NAMALWA (cell line): Measurements from ENCODE around the gene LRRC23.
A peak's percentile ranks its signal among the peaks of the same experiment; 100 is the strongest.

Experiments used
- DNase-seq: peaks from one replicate; pipeline ENCODE4 v3.0.0-alpha.2; 2015; ENCODE audit warnings: low spot score

LRRC23 gene

GRCh38 chr12:6943722-6944380 is 39.2 kb downstream of the LRRC23 start, which contains the start of the genes C12orf57 and RNU7-1:
TSS of gene C12orf57 (plus strand) at chr12:6944022. CDS start at chr12:6944122, 100 bp downstream.
TSS of gene RNU7-1 (plus strand) at chr12:6943816.
- DNase-seq, result no peak

- peak; percentile 99 for DNase-seq
Measured at GRCh38 chr12:6944381-6945186, 40.0 kb downstream of the LRRC23 start.

- no peak for DNase-seq
Measured at GRCh38 chr12:6945613-6946012, 41.0 kb downstream of the LRRC23 start.

- peak; percentile 71 for DNase-seq
Measured at GRCh38 chr12:6946033-6946919, 41.7 kb downstream of the LRRC23 start.

GRCh38 chr12:6946920-6947374 is 42.3 kb downstream of the LRRC23 start:
- no peak for DNase-seq

GRCh38 chr12:6947615-6948014 is 43.0 kb downstream of the LRRC23 start:
- no peak for DNase-seq

DNA sequence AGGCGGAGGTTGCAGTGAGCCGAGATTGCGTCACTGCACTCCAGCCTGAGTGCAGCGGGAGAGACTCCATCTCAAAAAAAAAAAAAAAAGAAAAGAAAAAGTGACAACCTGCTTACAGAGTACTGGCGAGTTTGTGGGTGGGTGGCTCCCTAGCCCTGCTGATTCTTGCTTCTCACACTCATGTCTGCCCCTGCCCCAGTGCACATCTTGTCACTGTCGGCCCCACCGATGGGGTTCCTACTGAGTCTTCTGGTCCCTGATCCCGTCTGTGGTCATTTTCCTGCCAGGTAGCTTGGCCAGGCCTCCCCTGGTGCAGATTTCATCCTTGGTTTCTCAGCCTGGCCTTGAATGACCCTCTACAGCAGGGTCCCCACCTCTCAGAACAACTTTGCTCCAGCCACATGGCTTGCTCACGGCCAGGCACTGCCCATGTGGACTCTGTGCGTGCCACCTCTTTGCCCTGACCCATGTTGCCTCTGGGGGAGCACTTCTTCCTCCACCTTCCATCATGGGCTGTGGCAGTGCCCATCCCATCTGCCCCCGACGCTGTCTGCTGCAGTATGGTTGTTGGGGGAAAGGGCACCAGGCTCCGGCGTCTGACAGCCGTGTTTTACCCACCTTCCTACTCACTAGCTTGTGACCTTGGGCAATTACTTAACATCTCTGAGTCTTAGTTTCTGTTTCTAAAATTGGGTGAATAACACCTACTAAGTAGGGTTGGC is 44.4 kb downstream of the LRRC23 start:
- peak; percentile 51 for DNase-seq

DNA sequence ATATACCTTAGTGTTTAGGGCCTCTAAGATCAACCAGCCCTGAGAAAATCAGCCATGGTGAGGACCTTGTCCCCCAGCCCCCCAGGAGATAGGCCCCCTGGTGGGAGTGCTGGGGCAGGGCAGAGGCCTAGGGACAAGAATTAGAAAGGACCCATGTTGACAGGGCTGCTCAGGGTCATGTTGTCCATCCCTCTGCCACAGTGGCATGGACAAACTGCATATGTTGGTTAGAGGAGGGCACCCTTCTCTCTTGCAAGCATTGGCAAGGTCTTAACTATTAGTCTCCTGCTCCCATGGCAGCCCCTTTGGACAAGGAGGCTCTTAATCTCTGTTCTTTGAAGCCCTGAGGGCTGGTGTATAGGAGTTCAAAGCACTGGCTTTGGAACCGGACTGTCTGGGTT is 45.8 kb downstream of the LRRC23 start:
- DNase-seq, result peak; percentile 72

GRCh38 chr12:6950811-6951540 is 46.4 kb downstream of the LRRC23 start, which contains the start of gene PTPN6:
TSS of gene PTPN6 (plus strand) at chr12:6951356. CDS start at chr12:6951513, 157 bp downstream.
- peak; percentile 73 for DNase-seq

GRCh38 chr12:6951551-6952120 is 47.0 kb downstream of the LRRC23 start:
- no peak for DNase-seq

DNA sequence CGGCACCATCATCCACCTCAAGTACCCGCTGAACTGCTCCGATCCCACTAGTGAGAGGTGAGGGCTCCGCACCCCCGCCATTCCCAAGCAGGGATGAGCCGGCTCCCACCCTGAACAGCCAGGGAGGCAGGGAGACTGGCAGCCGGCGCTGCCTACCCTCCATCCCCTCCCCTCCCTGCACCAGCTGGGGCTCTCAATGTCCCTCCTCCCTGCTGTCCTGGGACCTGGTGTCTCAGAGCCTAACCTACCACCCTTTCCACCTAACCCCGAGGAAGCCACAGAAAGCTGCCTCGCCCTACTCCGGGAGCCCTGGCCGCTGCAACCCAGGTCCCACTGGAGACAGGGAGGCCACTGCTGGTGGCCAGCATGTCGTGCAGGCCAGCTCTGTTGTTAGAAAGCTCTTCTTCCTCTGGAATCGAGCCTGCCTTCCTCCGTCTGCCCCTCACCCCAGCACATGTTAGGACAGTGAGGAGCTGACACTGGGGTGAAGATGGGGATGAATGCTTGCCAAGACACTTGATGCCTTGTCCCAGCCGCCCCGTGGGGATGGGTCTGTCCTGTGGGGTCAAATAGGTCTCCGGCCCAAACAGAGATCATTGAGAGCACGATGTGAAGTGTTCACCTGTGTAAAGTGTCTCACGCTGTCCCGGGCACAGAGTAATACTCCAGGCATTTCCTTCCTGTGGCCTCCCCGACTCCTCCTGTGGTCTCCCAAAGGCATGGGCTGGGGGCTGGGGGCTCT is 47.7 kb downstream of the LRRC23 start:
- DNase-seq, result no peak

DNA sequence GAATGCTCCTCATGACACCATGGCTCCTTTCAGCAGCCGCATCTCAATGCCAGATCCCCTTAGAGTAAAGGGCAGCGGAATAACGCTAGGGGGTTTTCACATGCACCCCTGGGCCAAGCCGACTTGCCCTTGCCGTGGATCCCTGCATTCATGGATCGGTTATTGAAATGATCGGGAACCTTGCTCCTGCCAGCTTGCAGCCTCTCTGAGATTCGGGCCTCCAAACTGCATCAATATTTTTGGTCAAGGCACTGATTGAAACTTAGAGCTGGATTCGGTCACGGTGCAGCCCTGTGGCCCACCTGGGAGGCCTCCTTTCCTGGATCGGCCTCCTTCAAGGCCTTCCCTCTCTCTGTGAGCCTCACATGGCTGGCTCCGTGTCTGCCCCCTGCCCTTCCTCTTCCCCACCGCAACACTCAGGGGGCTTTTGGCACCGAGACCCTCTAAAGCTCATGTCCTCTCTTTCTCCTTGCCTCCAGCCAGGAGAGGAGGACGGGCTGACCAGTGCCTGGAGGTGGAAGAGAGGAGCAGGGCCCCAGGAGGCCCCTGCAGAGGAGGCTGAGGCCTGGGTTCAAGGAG is 48.3 kb downstream of the LRRC23 start:
- no peak for DNase-seq

DNA sequence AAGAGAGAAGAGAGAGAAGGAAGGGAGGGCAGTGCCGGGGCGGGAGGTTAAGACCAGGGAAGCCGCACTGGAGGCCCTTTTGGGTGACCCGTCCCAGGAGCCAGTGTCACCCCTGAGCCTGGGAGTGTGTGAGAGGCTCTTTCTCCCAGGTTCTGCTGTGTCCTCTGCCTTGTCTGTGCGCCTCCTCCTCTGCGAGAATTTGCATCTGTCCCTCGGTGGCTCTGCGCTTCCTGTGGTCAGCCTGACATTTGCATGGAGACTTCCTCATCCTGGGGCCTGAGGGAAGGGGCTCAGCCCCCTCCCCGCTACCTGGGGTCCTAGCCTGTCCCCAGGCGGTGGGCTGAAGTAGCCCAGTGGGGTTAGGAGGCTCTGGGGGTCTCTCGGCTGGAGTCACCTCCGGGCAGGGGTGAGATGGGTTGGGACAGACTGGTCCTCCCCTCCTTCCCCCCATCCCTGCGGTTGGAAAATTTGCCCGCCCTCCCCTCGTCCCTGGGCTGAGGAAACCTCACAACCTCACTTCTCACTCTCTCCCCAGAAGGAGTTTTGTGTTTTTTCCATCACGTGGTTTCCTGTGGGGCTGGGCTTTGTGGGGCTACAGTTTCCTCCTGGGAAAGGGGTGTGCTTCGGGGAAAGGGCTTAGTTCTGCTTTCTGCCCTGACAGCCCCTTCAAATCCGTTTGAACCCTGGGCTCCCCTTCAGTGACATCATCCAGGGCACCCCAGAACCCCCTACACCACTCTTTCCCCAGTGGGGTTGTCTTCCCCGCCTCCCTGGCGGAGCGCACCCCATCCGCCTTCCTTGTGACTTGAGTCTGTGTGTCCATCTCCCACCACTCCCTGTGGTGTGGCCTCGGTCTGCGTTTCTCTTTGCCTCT is 49.1 kb downstream of the LRRC23 start:
- peak; percentile 90 for DNase-seq

DNA sequence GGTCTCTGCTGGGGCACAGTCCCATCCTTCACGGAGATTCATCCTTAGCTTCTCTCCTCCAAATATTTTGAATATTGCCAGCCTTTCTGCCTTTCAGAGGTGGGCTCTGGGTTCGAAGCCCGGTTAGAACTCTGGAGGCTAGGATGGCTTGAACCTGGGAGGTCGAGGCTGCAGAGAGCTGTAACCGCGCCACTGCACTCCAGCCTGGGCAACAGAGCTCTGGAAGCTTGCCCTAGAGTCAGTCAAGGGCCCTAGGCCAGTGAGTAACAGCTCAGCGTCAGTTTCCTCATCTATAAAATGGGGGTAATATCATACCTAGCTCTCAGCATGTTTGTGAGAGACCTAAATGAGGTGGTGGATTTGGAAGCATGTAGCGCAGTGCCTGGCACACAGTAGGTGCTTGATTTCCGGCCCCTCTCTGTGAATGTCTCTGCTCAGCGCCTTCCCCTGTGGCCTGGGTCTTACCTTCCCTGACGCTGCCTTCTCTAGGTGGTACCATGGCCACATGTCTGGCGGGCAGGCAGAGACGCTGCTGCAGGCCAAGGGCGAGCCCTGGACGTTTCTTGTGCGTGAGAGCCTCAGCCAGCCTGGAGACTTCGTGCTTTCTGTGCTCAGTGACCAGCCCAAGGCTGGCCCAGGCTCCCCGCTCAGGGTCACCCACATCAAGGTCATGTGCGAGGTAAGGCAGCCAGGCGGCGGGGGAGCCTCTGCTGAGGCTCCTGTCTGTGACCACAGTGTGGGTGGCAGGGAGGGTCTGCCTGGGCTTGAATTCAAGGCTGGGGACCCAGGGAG is 49.9 kb downstream of the LRRC23 start:
- no peak for DNase-seq

- DNase-seq, result no peak
Measured at GRCh38 chr12:6955108-6956020, 50.7 kb downstream of the LRRC23 start.

- no peak for DNase-seq
Measured at GRCh38 chr12:6956021-6956727, 51.6 kb downstream of the LRRC23 start.
